Measurements from ENCODE around the gene DLL3. TPM values are rescaled to one million over a fixed set of nuclear protein-coding genes. Genes with fewer than 3 reads are reported as not detected.

The DLL3 gene
- total RNA-seq, 1 experiment from 2014 or later, result 16.4 TPM

GRCh38 chr19:39514840-39515550, 16.2 kb downstream of the DLL3 start, which contains the start of gene SELENOV (continued):
- TF ChIP-seq AR (CRISPR knock-in tag; IDR thresholded peaks at IDR 0.05) (no peak), MAX (CRISPR knock-in tag; IDR thresholded peaks at IDR 0.05) (peak; percentile 71), NFE2L1 (CRISPR knock-in tag; IDR thresholded peaks at IDR 0.05) (peak; percentile 42; the same call in 1 of the 2 replicates), ETV6 (CRISPR knock-in tag; IDR thresholded peaks at IDR 0.05) (no peak; the same call in 1 of the 2 replicates), E2F5 (CRISPR knock-in tag; IDR thresholded peaks at IDR 0.05) (peak; percentile 62; the same call in 1 of the 2 replicates), PRDM15 (CRISPR knock-in tag; IDR thresholded peaks at IDR 0.05) (peak; percentile 100), TEAD1 (CRISPR knock-in tag; IDR thresholded peaks at IDR 0.05) (peak; percentile 67), NR2C2 (CRISPR knock-in tag; IDR thresholded peaks at IDR 0.05) (peak; percentile 26; the same call in 1 of the 2 replicates), E2F4 (CRISPR knock-in tag; IDR thresholded peaks at IDR 0.05; ENCODE audit: borderline replicate concordance, low read depth) (peak; percentile 56), FOXP4 (CRISPR knock-in tag; IDR thresholded peaks at IDR 0.05) (peak; percentile 61; the same call in 1 of the 2 replicates), ZNF423 (CRISPR knock-in tag; IDR thresholded peaks at IDR 0.05) (no peak), HMGXB4 (CRISPR knock-in tag; IDR thresholded peaks at IDR 0.05) (peak; percentile 39)

All from WTC11 (cell line).